HG02798 (cell line): Measurements from ENCODE around the gene ST6GALNAC4.

ENCODE experiments used
- ATAC-seq: cut with Tn5 transposase; IDR thresholded peaks from one replicate; pipeline ENCODE4 v1.9.1; 2021; ENCODE audit warnings: mild to moderate bottlenecking; ENCODE audit not compliant: unreplicated experiment, poor library complexity

ST6GALNAC4 gene

GRCh38 chr9:127915801-127916719, 781 bp downstream of the ST6GALNAC4 start:
- ATAC-seq: peak; percentile 25

GRCh38 chr9:127915325-127915752, 1.5 kb downstream of the ST6GALNAC4 start:
- no peak for ATAC-seq

- ATAC-seq: no peak
Observed at GRCh38 chr9:127913682-127914081, 3.2 kb downstream of the ST6GALNAC4 start.

GRCh38 chr9:127912882-127913281, 4.0 kb downstream of the ST6GALNAC4 start:
- no peak for ATAC-seq

GRCh38 chr9:127912296-127912695, 4.5 kb downstream of the ST6GALNAC4 start:
- ATAC-seq: no peak

GRCh38 chr9:127910613-127911205, 6.1 kb downstream of the ST6GALNAC4 start:
- no peak for ATAC-seq

- ATAC-seq: no peak
Observed at GRCh38 chr9:127909839-127910273, 7.0 kb downstream of the ST6GALNAC4 start.

GRCh38 chr9:127908660-127908926, 8.2 kb downstream of the ST6GALNAC4 start:
- ATAC-seq: no peak

- no peak for ATAC-seq
Observed at GRCh38 chr9:127907867-127908659, 8.8 kb downstream of the ST6GALNAC4 start.

- peak; percentile 32 for ATAC-seq
Observed at GRCh38 chr9:127905788-127906191, 11.1 kb downstream of the ST6GALNAC4 start.

GRCh38 chr9:127905004-127905728, 11.7 kb downstream of the ST6GALNAC4 start:
- no peak for ATAC-seq

- ATAC-seq: no peak
Observed at GRCh38 chr9:127904561-127905003, 12.3 kb downstream of the ST6GALNAC4 start.

GRCh38 chr9:127903557-127904475, 13.0 kb downstream of the ST6GALNAC4 start:
- peak; percentile 20 for ATAC-seq

- peak; percentile 79 for ATAC-seq
Observed at GRCh38 chr9:127899128-127899943, 17.5 kb downstream of the ST6GALNAC4 start, which contains the start of gene ST6GALNAC6. ST6GALNAC6 (minus strand) TSS chr9:127899603; CDS start chr9:127897981, 1,622 bp downstream.

GRCh38 chr9:127898433-127899127, 18.3 kb downstream of the ST6GALNAC4 start:
- ATAC-seq: peak; percentile 17

GRCh38 chr9:127897193-127897692, 19.6 kb downstream of the ST6GALNAC4 start:
- ATAC-seq: no peak

- no peak for ATAC-seq
Observed at GRCh38 chr9:127896395-127897192, 20.2 kb downstream of the ST6GALNAC4 start.
